Glutamatergic neuron (in vitro differentiated cells): ENCODE measurements around the gene SIPA1. TPM values are rescaled to one million over a fixed set of nuclear protein-coding genes. Genes with fewer than 3 reads are reported as not detected.
A peak's percentile ranks its signal among the peaks of the same experiment; 100 is the strongest.

Source experiments
- DNase-seq: peaks from one replicate; pipeline ENCODE4 v3.0.0; 2022
- H3K27ac Mint-ChIP-seq: one replicate; pipeline ENCODE4 v1.8.0; 2020; ENCODE audit warnings: mild to moderate bottlenecking, mixed read lengths, inconsistent platforms; ENCODE audit not compliant: unreplicated experiment
- H3K27me3 Mint-ChIP-seq: one replicate; pipeline ENCODE4 v1.8.0; 2020; ENCODE audit warnings: mild to moderate bottlenecking, moderate library complexity, mixed read lengths, inconsistent platforms; ENCODE audit not compliant: unreplicated experiment
- H3K36me3 Mint-ChIP-seq: one replicate; pipeline ENCODE4 v1.8.0; 2020; ENCODE audit warnings: mild to moderate bottlenecking, mixed read lengths, inconsistent platforms; ENCODE audit not compliant: unreplicated experiment
- H3K4me1 Mint-ChIP-seq: one replicate; pipeline ENCODE4 v1.8.0; 2020; ENCODE audit warnings: mild to moderate bottlenecking, low read depth, mixed read lengths, inconsistent platforms; ENCODE audit not compliant: unreplicated experiment
- H3K4me3 Mint-ChIP-seq: one replicate; pipeline ENCODE4 v1.8.0; 2020; ENCODE audit warnings: mild to moderate bottlenecking, mixed read lengths, inconsistent platforms; ENCODE audit not compliant: unreplicated experiment
- H3K9me3 Mint-ChIP-seq: one replicate; pipeline ENCODE4 v1.8.0; 2020; ENCODE audit warnings: mild to moderate bottlenecking, moderate library complexity, mixed read lengths, inconsistent platforms; ENCODE audit not compliant: unreplicated experiment
- total RNA-seq: library from RNA; stranded (reverse); fragmentation: NEBNext Ultra II Directional; extraction: Animal tissue kit (Norgen Biotek cat#: 25700); gene quantifications from one replicate; pipeline ENCODE4 v1.2.1, GENCODE V29; 2021; ENCODE audit not compliant: unreplicated experiment
- TF ChIP-seq, protein P1 (sequence below): fragments of 200-600 bp; sonication (generic); IDR thresholded peaks from one replicate; pipeline ENCODE4 v1.5.0; 2021; ENCODE audit not compliant: partially characterized antibody, unreplicated experiment

SIPA1 gene
- total RNA-seq, 1 donor from 2014 or later = 21.4 TPM

- DNase-seq = no peak
- no peak overlapping the region for H3K27ac Mint-ChIP-seq
- peaks cover 8% of the 10 kb centered on the region for H3K36me3 Mint-ChIP-seq
- peaks cover 5% of the 10 kb centered on the region for H3K27me3 Mint-ChIP-seq
- peaks cover 6% of the 10 kb centered on the region for H3K9me3 Mint-ChIP-seq
- TF ChIP-seq, protein P1, sequence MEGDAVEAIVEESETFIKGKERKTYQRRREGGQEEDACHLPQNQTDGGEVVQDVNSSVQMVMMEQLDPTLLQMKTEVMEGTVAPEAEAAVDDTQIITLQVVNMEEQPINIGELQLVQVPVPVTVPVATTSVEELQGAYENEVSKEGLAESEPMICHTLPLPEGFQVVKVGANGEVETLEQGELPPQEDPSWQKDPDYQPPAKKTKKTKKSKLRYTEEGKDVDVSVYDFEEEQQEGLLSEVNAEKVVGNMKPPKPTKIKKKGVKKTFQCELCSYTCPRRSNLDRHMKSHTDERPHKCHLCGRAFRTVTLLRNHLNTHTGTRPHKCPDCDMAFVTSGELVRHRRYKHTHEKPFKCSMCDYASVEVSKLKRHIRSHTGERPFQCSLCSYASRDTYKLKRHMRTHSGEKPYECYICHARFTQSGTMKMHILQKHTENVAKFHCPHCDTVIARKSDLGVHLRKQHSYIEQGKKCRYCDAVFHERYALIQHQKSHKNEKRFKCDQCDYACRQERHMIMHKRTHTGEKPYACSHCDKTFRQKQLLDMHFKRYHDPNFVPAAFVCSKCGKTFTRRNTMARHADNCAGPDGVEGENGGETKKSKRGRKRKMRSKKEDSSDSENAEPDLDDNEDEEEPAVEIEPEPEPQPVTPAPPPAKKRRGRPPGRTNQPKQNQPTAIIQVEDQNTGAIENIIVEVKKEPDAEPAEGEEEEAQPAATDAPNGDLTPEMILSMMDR = no peak
- H3K4me3 Mint-ChIP-seq = peak overlapping the region; percentile 85
- peaks cover 8% of the 10 kb centered on the region for H3K4me1 Mint-ChIP-seq
These were observed 24.4 kb downstream of the SIPA1 start for GRCh38 chr11:65662247-65662798.

- Mint-ChIP-seq H3K36me3 (peaks cover 7% of the 10 kb centered on the region), H3K27me3 (peaks cover 5% of the 10 kb centered on the region)
These were observed 25.1 kb downstream of the SIPA1 start, which contains the start of gene RELA for GRCh38 chr11:65662799-65663638. TSS of gene RELA (minus strand) at chr11:65662916. CDS start at chr11:65662832, 84 bp downstream.

DNA sequence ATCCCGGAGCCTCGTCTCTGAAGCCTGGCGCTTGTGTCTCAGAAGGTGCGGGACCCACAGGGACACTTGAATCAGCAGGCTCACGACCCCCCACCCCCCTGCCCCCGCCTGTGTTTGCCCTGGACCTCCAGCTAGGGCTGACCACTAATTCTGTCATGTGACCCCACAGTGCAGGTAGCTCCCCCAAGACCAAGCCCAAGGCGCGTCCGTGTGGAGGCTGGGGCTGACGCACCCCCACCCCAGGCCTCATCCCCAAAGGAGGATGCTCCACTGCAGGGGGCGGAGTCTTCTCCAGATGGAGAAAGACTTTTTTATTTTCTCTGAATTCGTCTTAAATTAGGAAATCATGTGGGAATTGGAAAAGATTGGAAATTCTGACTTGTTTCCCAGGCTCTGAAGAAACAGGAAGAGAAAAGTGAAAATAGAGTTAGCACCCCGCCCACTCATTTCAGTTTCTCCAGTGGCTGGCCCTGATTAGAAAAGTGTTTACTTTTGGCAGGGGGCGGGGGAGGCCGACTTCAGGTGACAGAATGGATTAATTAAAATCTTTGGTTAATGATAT, 25.8 kb downstream of the SIPA1 start:
- peak overlapping the region; percentile 92 for H3K27ac Mint-ChIP-seq
- TF ChIP-seq, protein P1 = no peak
- DNase-seq = no peak
- peaks cover 8% of the 10 kb centered on the region for H3K4me1 Mint-ChIP-seq
- H3K27me3 Mint-ChIP-seq = peaks cover 5% of the 10 kb centered on the region
- peaks cover 6% of the 10 kb centered on the region for H3K36me3 Mint-ChIP-seq
- H3K9me3 Mint-ChIP-seq = peaks cover 6% of the 10 kb centered on the region
- H3K4me3 Mint-ChIP-seq = peak overlapping the region; percentile 89

More at GRCh38 chr11:65662799-65663638, 25.1 kb downstream of the SIPA1 start, which contains the start of gene RELA:
- Mint-ChIP-seq H3K4me1 (peaks cover 8% of the 10 kb centered on the region), H3K4me3 (peak within 1 kb of the TSS; percentile 89), H3K9me3 (peaks cover 6% of the 10 kb centered on the region), H3K27ac (peak within 1 kb of the TSS; percentile 92)
- TF ChIP-seq, protein P1 = no peak
- peak; percentile 94 for DNase-seq

- Mint-ChIP-seq H3K9me3 (no peaks in the 10 kb centered on the region), H3K4me1 (no peaks in the 10 kb centered on the region), H3K27me3 (no peaks in the 10 kb centered on the region), H3K4me3 (no peak overlapping the region), H3K36me3 (no peaks in the 10 kb centered on the region), H3K27ac (no peak overlapping the region)
- TF ChIP-seq, protein P1 = no peak
- no peak for DNase-seq
These were observed 34.4 kb downstream of the SIPA1 start for GRCh38 chr11:65672180-65672860.
